Lower leg skin (tissue), 4 donors: Measurements from ENCODE around the gene CHD2. TPM values are rescaled to one million over a fixed set of nuclear protein-coding genes. Genes with fewer than 3 reads are reported as not detected.

ENCODE experiments used
- DNase-seq, 2 donors: peaks; one replicate each; pipeline ENCODE4 v3.0.0-alpha.2; 2019; ENCODE audit warnings: low spot score in 2 of 2
- H3K4me3 ChIP-seq: fragments of 200-600 bp; sonication (generic); 2 replicates; pipeline ENCODE4 v1.5.1; 2017; ENCODE audit warnings: mild to moderate bottlenecking, low read depth; ENCODE audit not compliant: poor library complexity, severe bottlenecking
- CTCF ChIP-seq, 3 donors: fragments of 450-650 bp; IDR thresholded peaks; one replicate each; pipeline ENCODE4 v1.5.1; 2016; ENCODE audit warnings: antibody characterized with exemption in 3 of 3, mild to moderate bottlenecking in 3 of 3, moderate library complexity in 2 of 3
- POLR2A ChIP-seq, 2 donors: fragments of 450-650 bp; IDR thresholded peaks; one replicate each; pipeline ENCODE4 v1.6.1; 2016 to 2017; ENCODE audit warnings: antibody characterized with exemption in 2 of 2, mild to moderate bottlenecking in 1 of 2, moderate library complexity in 1 of 2
- WGBS, 2 donors: methylation state at CpG; one replicate each; pipeline ENCODE4 v1.1.5; 2018; 5-methylcytosine and 5-hydroxymethylcytosine counted together
- intact Hi-C: fragments of 100-400 bp; cut with DNase I; formaldehyde crosslinking; loops from one replicate; pipeline ENCODE4 v1.15.0; 2023; ENCODE audit warnings: low total_unique reads
- total RNA-seq, 4 donors: library from RNA; depleted of rRNA; stranded (reverse); fragments of >200 nt; gene quantifications; one replicate each; pipeline ENCODE4 v1.1.0, GENCODE V29; 2016

Gene CHD2
- total RNA-seq, 4 donors from 2014 or later: 75.8 to 175 (median 88.6) TPM

- TF ChIP-seq POLR2A (IDR thresholded peaks at IDR 0.05): no peak
- TF ChIP-seq CTCF (IDR thresholded peaks at IDR 0.05): no peak
- intact Hi-C loops: no loop called here
- no peak for DNase-seq
- whole genome bisulfite sequencing, 2 donors: 65 to 70% methylated on average over 1 of the region's 1 CpG
- no peak overlapping the region for H3K4me3 ChIP-seq
Observed at GRCh38 chr15:92897620-92898019, 2.5 kb upstream of the CHD2 start.

GRCh38 chr15:92898988-92899582, 1.0 kb upstream of the CHD2 start:
- WGBS, 2 donors: 94% methylated on average over 5 of the region's 5 CpGs
- intact Hi-C loops: no loop called here
- H3K4me3 ChIP-seq: no peak overlapping the region
- TF ChIP-seq CTCF (IDR thresholded peaks at IDR 0.05): no peak
- no peak for TF ChIP-seq POLR2A (IDR thresholded peaks at IDR 0.05)
- no peak for DNase-seq

- H3K4me3 ChIP-seq: no peak overlapping the region
- no peak for DNase-seq
- intact Hi-C loops: no loop called here
- TF ChIP-seq POLR2A (IDR thresholded peaks at IDR 0.05): no peak
- peak in 1 of 3 donors; percentile 25 for TF ChIP-seq CTCF (IDR thresholded peaks at IDR 0.05)
- WGBS, 2 donors: 73 to 87% methylated on average over 1 of the region's 1 CpG
Observed at GRCh38 chr15:92899601-92899947, 550 bp upstream of the CHD2 start.

- intact Hi-C loops: no loop called here
- peak overlapping the region; percentile 63 for H3K4me3 ChIP-seq
- TF ChIP-seq POLR2A (IDR thresholded peaks at IDR 0.05) (no peak), CTCF (IDR thresholded peaks at IDR 0.05) (no peak)
- DNase-seq: no peak
- 0% methylated on average over 6 of the region's 6 CpGs for WGBS, 2 donors
Observed at GRCh38 chr15:92900731-92901071, 577 bp downstream of the CHD2 start.

GRCh38 chr15:92901072-92901761, 1.1 kb downstream of the CHD2 start:
- no peak for DNase-seq
- WGBS, 2 donors: 0 to 1% methylated on average over 8 of the region's 8 CpGs
- intact Hi-C loops: no loop called here
- TF ChIP-seq CTCF (IDR thresholded peaks at IDR 0.05): no peak
- no peak for TF ChIP-seq POLR2A (IDR thresholded peaks at IDR 0.05)
- H3K4me3 ChIP-seq: peak overlapping the region; percentile 63

GRCh38 chr15:92901995-92902394, 1.9 kb downstream of the CHD2 start:
- TF ChIP-seq CTCF (IDR thresholded peaks at IDR 0.05) (no peak), POLR2A (IDR thresholded peaks at IDR 0.05) (no peak)
- H3K4me3 ChIP-seq: peak overlapping the region; percentile 63
- no peak for DNase-seq
- WGBS, 2 donors: 0 to 2% methylated on average over 2 of the region's 2 CpGs
- intact Hi-C loops: no loop called here
